ENCODE measurements around the gene NDUFV2.
A peak's percentile ranks its signal among the peaks of the same experiment; 100 is the strongest.

NDUFV2 gene

GRCh38 chr18:9117980-9118841, 15.7 kb downstream of the NDUFV2 start:
- DNase-seq (ENCODE audit: low read depth in 2 of 2) = no peak

DNA sequence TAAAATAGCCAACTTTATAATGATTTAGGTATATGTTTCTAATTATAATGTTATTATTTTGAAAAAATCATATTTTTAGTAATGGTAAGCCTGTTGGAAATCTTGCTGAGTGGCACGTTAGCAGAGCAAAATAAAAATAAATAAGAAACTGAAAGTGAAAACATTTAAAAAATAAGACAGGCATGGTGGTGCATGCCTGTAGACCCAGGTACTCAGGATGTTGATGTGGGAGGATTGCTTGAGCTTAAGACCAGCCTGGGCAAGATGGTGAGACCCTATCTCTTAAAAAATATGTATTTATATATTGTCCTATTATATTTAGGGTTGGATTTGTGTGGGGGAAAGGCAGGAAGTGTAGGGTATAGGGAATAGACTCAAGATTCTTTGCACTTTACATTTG, 18.3 kb downstream of the NDUFV2 start:
- DNase-seq (ENCODE audit: low read depth in 2 of 2) = no peak

DNA sequence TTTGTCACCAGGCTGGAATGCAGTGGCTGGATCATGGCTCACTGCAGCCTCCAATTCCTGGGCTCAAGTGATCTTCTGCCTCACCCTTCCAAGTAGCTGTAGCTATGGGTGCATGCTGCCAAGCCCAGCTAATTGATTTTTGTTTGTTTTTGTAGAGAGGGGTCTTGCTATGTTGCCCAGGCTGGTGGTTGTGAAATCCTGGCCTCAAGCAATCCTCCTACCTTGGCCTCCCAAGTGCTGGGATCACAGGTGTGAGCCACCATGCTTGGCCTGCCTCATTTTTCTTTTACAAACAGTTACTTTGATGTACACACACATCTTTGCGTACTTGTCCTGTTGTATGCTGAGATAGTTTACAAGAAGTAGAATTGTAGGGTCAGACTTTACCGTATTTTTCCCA, 21.0 kb downstream of the NDUFV2 start:
- DNase-seq (ENCODE audit: low read depth in 2 of 2) = no peak

- no peak for DNase-seq (ENCODE audit: low read depth in 2 of 2)
These were observed 22.3 kb downstream of the NDUFV2 start for GRCh38 chr18:9124824-9125223.

DNA sequence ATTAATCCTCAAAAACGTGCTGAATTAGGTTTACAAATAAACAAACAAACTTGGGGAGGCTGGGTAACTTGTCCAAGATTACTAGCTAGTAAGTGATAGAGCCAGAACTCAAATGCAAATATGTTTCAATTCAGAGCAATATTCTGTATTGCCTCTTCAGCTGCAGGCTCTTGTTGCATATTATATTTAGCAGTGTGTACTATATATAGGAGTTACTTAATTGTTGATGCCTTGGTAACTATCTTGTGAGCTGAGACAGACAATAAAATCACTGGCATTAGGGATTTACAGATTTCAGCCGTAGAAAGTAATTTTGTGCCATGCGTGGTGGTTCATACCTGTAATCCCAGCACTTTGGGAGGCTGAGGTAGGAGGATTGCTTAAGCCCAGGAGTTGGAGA, 23.8 kb downstream of the NDUFV2 start:
- no peak for DNase-seq (ENCODE audit: low read depth in 2 of 2)

DNA sequence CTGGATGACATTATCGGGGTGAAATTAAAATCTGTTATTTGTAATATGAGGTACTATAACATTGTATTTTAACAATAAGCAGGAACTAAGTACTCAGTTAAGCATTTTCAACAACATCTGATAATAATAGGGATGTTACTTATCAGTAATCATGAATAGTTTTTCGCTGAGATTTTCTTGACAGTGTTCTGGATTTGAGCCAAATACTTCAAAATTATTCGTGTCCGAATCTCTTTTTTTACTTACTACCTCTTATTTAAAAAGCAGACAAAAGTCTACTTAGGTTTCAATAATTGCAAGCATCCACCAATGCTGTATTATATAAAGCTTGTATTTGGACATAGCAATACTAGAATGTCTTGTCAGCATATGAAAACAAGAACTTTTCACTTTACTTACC, 27.7 kb downstream of the NDUFV2 start:
- DNase-seq (ENCODE audit: low read depth in 2 of 2) = no peak

DNA sequence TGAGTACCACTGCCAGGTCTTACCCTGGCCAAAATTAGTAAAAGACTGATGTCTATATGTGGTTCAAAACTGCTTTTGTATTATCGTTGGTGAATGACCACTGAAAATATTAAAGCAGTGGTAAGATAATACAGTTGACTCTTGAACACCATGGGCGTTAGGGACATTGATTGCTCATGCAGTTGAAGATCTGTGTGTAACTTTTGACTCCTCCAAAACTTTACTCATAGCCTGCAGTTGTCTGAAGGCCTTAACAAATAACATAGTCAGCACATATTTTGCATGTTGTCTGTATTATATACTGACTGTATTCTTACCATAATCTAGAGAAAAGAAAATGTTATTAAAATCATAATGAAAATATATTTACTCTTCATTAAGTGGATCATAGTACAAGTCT, 28.3 kb downstream of the NDUFV2 start:
- no peak for DNase-seq (ENCODE audit: low read depth in 2 of 2)

DNA sequence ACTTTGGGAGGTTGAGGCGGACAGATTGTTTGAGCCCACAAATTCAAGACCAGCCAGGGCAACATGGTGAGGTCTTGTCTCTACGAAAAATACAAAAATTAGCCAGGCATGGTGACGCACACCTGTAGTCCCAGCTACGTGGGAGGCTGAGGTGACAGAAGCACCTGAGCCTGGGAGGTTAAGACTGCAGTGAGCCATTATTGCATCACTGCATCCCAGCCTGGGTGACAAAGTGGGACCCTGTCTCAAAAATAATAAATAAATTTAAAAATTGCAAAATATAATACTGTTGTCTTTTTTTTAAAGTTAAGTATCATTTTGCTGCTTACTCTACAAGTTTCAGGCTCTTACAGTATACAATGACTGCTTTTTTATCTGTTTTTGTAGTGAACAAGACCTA, 30.1 kb downstream of the NDUFV2 start:
- no peak for DNase-seq (ENCODE audit: low read depth in 2 of 2)

- no peak for DNase-seq (ENCODE audit: low read depth in 2 of 2)
These were observed 30.7 kb downstream of the NDUFV2 start for GRCh38 chr18:9133225-9133624.

GRCh38 chr18:9135081-9135911, 32.8 kb downstream of the NDUFV2 start:
- no peak for DNase-seq (ENCODE audit: low read depth in 2 of 2)

- DNase-seq (ENCODE audit: low read depth in 2 of 2) = no peak
These were observed 33.4 kb downstream of the NDUFV2 start for GRCh38 chr18:9135912-9136314.

GRCh38 chr18:9136315-9137155, 34.0 kb downstream of the NDUFV2 start, which contains the start of gene ANKRD12:
Gene ANKRD12, plus strand, starts transcription at chr18:9136781. Its CDS starts 45,652 bp downstream, at chr18:9182433.
- peak; percentile 94 to 95 for DNase-seq (ENCODE audit: low read depth in 2 of 2)

GRCh38 chr18:9137168-9138066, 34.9 kb downstream of the NDUFV2 start:
- peak; percentile 42 to 51 for DNase-seq (ENCODE audit: low read depth in 2 of 2)

DNA sequence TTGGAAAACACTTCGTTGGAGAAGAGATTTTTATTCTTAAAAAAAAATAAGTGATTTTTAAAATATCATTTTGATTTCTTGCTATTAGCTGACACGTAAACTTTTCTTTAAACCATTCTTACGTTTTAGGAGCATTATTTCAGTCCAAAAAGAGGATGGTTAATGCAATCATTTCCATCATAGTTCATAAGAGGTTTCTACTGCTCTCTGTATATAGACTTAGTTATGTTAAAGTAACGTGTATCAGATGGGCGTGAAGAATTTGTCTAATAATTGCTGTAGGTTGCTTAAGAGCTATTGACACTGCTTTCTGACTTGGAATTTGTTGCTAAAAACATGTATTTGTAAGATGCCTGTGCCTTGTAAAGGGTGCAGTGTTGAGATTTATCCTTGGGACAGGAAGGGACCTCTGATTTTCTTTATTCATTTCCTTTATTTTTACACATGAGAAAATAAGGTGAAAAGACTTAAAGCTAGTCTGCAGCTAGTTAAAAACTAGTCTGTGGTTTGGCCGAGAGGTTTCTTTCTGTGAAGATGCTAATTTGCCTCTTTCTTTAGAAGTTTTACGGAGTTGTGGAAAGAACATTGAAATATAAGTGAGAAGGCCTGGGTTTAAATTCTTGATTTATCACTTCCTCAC, 37.0 kb downstream of the NDUFV2 start:
- DNase-seq (ENCODE audit: low read depth in 2 of 2) = no peak

DNA sequence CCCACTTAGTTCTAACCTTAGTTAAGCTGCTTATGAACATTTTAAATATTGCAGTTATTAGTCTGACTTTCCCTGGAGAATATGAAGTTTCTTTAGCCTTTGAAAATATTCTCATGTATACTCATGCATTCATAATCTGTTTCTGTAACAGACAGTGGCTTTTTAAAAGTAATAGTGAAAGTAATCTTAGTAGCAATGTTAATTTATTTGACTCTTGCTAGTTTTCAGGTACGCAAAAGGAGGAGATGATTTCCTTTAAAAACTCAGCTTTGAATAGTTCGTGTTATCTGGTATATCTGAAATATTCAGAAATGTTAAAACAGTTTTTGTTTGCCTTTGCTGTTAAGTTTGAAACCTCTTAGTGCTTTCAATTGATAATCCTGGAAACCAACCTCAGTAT, 37.9 kb downstream of the NDUFV2 start:
- no peak for DNase-seq (ENCODE audit: low read depth in 2 of 2)

GRCh38 chr18:9140984-9141383, 38.5 kb downstream of the NDUFV2 start:
- no peak for DNase-seq (ENCODE audit: low read depth in 2 of 2)

GRCh38 chr18:9146224-9146623, 43.7 kb downstream of the NDUFV2 start:
- no peak for DNase-seq (ENCODE audit: low read depth in 2 of 2)

DNA sequence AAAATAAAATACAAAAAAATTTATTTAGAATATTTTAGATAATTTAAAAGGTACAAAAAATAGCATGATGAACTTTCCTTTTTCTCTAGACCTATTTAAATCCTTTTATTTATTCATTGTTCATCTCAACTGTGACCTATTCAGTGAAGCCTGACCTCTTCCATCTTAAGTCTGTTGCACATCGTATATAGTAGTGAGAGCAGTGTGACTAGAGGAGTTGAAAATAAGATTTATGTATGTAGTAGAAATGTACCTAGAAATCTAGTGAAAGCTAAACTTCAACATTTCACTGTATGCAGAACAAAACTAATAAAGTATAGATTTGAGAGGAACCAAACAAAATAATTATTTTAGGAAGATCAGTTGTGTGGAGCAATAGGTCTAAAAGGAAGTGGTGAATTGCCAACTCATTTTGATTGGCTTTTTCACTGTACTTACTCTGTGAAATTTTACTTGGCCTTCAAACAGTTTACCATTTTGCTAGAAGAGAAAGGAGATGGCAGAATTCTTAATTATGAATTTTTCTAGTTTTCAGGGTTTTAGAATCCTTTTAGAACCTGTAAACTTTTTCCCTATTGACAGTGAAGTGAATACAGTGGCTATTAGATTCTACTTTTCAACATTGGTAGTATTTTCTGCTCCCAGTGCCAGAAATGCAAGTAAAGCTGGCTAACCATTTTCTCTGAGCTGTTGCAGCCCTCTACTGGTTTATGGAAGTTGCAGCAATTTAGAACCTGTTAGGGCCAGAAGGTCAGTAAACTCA, 45.1 kb downstream of the NDUFV2 start:
- DNase-seq (ENCODE audit: low read depth in 2 of 2) = no peak

- DNase-seq (ENCODE audit: low read depth in 2 of 2) = no peak
These were observed 45.7 kb downstream of the NDUFV2 start for GRCh38 chr18:9148203-9148552.

DNA sequence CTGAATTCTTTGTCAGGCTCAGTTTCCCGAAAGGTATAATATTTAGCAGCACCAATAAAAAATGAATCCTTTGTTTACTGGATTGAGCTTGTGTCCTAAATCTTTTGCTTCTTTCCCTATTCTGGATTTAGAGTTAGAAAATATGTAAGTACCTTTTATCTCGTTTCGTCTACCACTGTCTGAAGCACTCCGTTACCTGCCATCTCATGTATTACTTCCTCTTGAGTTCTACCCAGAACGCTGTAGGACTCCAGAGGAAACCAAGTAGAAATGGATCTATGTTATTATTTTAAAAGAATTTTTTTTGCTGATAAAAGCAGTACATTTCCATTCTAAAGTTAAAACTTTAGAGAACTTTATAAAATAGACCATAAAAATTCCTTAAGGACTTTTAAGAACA, 47.6 kb downstream of the NDUFV2 start:
- DNase-seq (ENCODE audit: low read depth in 2 of 2) = no peak

Data from activated CD4-positive, alpha-beta T cell treated with anti-CD3 and anti-CD28 coated beads for 24 hours (primary cell).